Stimulated activated naive B cell treated with anti-CD40 and anti-IgM and Interleukin-4, amounts not matched to agents 10 μg/mL and 1 μg/mL and 100 μg/mL, for 72 hours (primary cell): ENCODE data around the gene CTDP1.
"Not testable (repeated sequence)": the region's sequence is repeated elsewhere in the genome, so short reads cannot be mapped to it uniquely, and the experiment has no call there.

Source experiments
- ATAC-seq, 2 donors: fragments of 150-1000 bp; cut with Tn5 transposase; replicated peaks; 2 replicates each; pipeline ENCODE4 v1.10.0; 2021; ENCODE audit warnings: moderate library complexity in 1 of 2
- DNase-seq: peaks from one replicate; pipeline ENCODE4 v3.0.0; 2021
- H3K27ac Mint-ChIP-seq: one replicate; pipeline ENCODE4 v1.8.0; 2022; ENCODE audit warnings: mild to moderate bottlenecking, mixed read lengths
- H3K27me3 Mint-ChIP-seq, 2 donors: one replicate each; pipeline ENCODE4 v1.8.0; 2022; ENCODE audit warnings: mixed read lengths in 2 of 2
- H3K36me3 Mint-ChIP-seq, 2 donors: one replicate each; pipeline ENCODE4 v1.8.0; 2022; ENCODE audit warnings: mixed read lengths in 2 of 2, mild to moderate bottlenecking in 1 of 2
- H3K4me1 Mint-ChIP-seq, 2 donors: one replicate each; pipeline ENCODE4 v1.8.0; 2022; ENCODE audit warnings: mixed read lengths in 2 of 2, mild to moderate bottlenecking in 1 of 2
- H3K4me3 Mint-ChIP-seq, 2 donors: one replicate each; pipeline ENCODE4 v1.8.0; 2022; ENCODE audit warnings: mild to moderate bottlenecking in 2 of 2, mixed read lengths in 2 of 2, moderate library complexity in 1 of 2
- H3K9me3 Mint-ChIP-seq, 2 donors: one replicate each; pipeline ENCODE4 v1.8.0; 2022; ENCODE audit warnings: mixed read lengths in 2 of 2, mild to moderate bottlenecking in 1 of 2

Gene CTDP1

DNA sequence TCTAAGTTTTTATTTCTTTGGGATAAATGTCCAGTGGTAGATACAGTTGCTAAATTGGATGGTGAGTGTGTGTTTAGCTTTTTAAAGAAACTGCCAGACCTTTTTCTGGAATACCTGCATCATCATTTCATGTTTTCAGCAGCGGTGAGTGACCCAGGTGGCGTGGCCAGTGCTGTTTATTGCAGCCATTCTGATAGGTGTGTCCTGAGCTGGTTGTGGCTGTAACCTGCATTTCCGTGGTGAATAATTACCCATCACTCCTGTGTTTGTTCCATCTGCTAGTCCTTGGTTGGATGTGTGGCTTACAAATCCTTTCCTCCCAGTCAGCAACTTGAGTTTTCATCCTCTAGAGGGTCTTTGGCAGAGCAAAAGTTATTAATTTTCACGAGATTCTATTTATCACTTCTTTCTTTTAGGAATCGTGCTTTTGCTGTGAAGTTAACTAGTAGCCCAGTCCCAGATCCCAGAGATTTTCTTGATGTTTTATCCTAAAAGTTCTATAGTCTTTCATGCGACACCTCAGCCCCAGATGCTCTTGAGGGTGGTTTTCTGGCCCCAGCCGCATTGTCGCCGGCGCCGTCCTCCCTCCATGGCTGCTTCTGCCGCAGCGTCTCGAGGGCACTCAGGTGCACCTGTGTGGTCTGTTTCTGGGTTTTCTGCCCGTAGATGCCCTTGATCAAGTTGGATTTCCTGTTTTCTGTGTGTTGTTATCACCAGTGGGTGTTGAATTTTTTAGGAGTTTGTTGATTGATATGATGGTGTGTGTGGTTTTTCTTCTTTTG, 44.9 kb downstream of the CTDP1 start:
- peak overlapping the region in 1 of 2 donors; percentile 48 for H3K4me3 Mint-ChIP-seq
- H3K36me3 Mint-ChIP-seq: peaks cover 67 to 87% of the 10 kb centered on the region in 2 donors
- peaks cover 0 to 6% of the 10 kb centered on the region in 2 donors for H3K4me1 Mint-ChIP-seq
- H3K27me3 Mint-ChIP-seq: no peaks in the 10 kb centered on the region
- no peaks in the 10 kb centered on the region for H3K9me3 Mint-ChIP-seq
- DNase-seq (no peak), ATAC-seq (no peak)
- peak overlapping the region; percentile 25 for H3K27ac Mint-ChIP-seq

DNA sequence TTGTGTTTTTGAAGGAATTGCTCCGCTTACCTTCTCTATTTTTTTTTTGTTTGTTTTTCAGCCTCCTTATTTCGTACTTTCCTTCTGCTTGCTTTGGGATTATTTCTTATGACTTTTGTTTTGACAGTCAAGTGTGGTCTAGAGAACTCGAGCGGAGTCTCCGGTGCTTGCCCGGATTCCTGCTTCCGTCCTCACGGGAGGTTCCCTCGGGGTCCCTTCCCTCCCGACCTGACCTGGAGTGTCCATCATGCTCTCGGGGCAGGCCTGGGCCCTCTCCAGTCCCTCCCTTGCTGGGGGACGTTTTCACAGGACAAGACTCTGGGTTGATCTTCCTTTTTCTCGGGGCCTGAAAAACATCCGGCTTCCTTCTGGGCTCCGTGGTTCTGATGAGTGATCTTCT, 45.9 kb downstream of the CTDP1 start:
- no peak overlapping the region for H3K4me3 Mint-ChIP-seq
- ATAC-seq (no peak), DNase-seq (no peak)
- peaks cover 0 to 6% of the 10 kb centered on the region in 2 donors for H3K4me1 Mint-ChIP-seq
- H3K9me3 Mint-ChIP-seq: no peaks in the 10 kb centered on the region
- H3K27ac Mint-ChIP-seq: no peak overlapping the region
- H3K27me3 Mint-ChIP-seq: no peaks in the 10 kb centered on the region
- peaks cover 71 to 87% of the 10 kb centered on the region in 2 donors for H3K36me3 Mint-ChIP-seq

DNA sequence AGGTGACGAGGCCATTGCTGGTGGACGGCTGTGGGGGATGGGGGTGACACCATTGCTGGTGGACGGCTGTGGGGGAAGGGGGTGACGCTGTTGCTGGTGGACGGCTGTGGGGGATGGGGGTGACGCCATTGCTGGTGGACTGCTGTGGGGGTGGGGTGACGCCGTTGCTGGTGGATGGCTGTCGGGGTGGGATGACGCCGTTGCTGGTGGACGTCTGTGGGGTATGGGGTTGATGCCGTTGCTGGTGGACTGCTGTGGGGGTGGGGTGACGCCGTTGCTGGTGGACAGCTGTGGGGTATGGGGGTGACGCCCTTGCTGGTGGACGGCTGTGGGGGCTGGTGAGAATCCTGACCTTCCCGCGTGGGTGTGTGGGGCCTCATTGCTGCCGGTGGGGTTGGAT, 47.1 kb downstream of the CTDP1 start:
- H3K4me1 Mint-ChIP-seq: peaks cover 0 to 6% of the 10 kb centered on the region in 2 donors
- H3K36me3 Mint-ChIP-seq: peaks cover 73 to 91% of the 10 kb centered on the region in 2 donors

DNA sequence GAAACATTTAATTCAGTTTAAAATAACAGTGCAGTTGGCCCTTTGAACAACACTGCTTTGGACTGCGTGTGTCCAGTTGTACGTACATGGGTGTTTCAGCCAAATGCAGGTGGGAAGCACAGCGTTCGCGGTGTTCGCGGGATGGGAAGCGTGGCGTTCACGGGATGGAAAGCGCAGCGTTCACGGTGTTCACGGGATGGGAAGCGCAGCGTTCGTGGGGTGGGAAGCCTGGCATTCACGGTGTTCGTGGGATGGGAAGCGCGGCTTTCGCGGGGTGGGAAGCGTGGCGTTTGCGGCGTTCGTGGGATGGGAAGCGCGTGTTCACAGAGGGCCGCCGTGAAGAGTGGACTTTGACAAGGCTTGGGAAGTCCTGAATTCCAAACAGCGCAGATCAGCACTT, 47.6 kb downstream of the CTDP1 start:
- Mint-ChIP-seq H3K27ac (no peak overlapping the region), H3K36me3 (peaks cover 77 to 95% of the 10 kb centered on the region in 2 donors), H3K4me1 (peaks cover 0 to 6% of the 10 kb centered on the region in 2 donors), H3K4me3 (no peak overlapping the region), H3K9me3 (peaks cover 0 to 5% of the 10 kb centered on the region in 2 donors), H3K27me3 (no peaks in the 10 kb centered on the region)
- DNase-seq (no peak), ATAC-seq (no peak)

More for the DNA sequence above, 47.1 kb downstream of the CTDP1 start:
- Mint-ChIP-seq H3K9me3 (peaks cover 0 to 3% of the 10 kb centered on the region in 2 donors), H3K27me3 (no peaks in the 10 kb centered on the region), H3K27ac (no peak overlapping the region), H3K4me3 (no peak overlapping the region)
- ATAC-seq: no peak
- DNase-seq: no peak

DNA sequence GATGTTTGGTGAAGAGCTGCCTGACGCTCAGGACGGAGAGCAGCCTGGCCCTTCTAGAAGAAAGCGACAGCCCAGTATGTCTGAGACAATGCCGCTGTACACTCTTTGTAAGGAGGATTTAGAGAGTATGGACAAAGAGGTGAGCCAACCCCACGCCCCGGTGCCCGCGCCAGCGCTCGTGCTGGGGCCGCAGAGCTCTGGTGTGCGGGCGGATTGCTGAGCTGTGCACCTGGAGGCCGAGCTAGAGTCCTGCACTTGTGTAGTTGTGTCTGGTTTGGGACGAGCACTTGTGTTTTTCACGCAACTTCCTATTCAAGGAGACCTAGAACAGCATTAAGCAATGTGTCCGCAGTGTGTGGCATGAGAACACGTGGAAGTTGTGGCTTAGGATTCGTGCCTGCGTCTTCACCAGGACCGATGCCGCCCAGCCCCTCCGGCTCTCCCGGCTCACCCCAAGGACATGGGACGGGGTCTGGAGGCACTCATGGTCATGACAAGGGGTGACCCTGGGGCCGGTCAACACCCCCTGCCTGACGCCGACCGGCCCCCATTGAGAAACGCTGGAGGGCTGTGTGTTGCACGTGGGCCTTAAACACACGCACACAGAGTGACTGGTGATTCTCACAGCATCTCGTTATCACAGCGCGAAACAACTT, 49.5 kb downstream of the CTDP1 start:
- Mint-ChIP-seq H3K27me3 (no peaks in the 10 kb centered on the region), H3K9me3 (peaks cover 0 to 5% of the 10 kb centered on the region in 2 donors), H3K27ac (no peak overlapping the region), H3K4me3 (no peak overlapping the region), H3K4me1 (peaks cover 0 to 8% of the 10 kb centered on the region in 2 donors), H3K36me3 (peaks cover 85 to 93% of the 10 kb centered on the region in 2 donors)
- ATAC-seq: no peak
- DNase-seq: no peak

DNA sequence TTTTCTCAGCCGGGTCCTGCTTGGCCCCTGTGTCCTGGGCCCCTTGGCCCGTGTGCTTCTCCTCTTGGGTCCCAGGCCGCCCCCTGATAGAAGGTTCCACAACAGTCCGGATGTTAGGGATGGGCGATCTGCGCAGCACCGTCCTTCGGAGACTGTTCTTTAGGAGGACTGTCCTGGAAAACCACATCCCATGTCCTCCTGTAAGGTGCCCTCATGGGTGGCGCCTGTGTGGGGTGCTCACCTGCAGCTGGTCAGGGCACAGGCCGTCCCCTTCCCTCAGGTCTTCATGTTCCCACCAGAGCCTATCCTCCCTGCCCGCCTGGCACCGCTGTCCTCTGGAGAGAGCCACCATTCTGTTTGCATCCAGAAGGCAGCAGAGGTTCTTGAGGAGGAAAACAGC, 50.0 kb downstream of the CTDP1 start:
- H3K4me1 Mint-ChIP-seq: peaks cover 0 to 8% of the 10 kb centered on the region in 2 donors
- no peak overlapping the region for H3K4me3 Mint-ChIP-seq
- no peaks in the 10 kb centered on the region for H3K27me3 Mint-ChIP-seq
- ATAC-seq: no peak
- no peak overlapping the region for H3K27ac Mint-ChIP-seq
- H3K9me3 Mint-ChIP-seq: peaks cover 0 to 5% of the 10 kb centered on the region in 2 donors
- DNase-seq: no peak
- H3K36me3 Mint-ChIP-seq: peaks cover 90 to 96% of the 10 kb centered on the region in 2 donors

DNA sequence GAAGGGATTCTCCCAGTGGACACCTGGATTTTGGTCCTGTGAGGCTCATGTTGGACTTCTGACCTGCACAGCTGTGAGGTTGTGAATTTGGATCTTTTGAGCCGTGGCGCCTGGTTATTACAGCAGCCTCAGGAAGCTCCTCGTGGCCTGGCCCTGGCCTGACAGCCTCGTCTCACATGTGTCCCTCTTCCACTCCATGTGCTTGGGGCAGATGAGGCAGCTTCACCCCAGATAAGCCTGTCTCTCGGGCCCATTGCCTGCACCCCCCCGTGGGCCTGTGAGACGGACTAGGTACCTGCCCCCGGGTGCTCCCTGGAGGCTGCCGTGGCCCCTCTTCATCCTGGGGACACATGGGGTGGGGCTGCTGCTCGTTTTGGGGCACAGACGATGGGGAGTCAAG, 51.2 kb downstream of the CTDP1 start:
- H3K27ac Mint-ChIP-seq: no peak overlapping the region
- H3K4me3 Mint-ChIP-seq: no peak overlapping the region
- no peak for DNase-seq
- H3K36me3 Mint-ChIP-seq: peaks cover 89 to 96% of the 10 kb centered on the region in 2 donors
- no peak for ATAC-seq
- no peaks in the 10 kb centered on the region for H3K27me3 Mint-ChIP-seq
- H3K9me3 Mint-ChIP-seq: peaks cover 0 to 5% of the 10 kb centered on the region in 2 donors
- H3K4me1 Mint-ChIP-seq: peaks cover 0 to 6% of the 10 kb centered on the region in 2 donors

DNA sequence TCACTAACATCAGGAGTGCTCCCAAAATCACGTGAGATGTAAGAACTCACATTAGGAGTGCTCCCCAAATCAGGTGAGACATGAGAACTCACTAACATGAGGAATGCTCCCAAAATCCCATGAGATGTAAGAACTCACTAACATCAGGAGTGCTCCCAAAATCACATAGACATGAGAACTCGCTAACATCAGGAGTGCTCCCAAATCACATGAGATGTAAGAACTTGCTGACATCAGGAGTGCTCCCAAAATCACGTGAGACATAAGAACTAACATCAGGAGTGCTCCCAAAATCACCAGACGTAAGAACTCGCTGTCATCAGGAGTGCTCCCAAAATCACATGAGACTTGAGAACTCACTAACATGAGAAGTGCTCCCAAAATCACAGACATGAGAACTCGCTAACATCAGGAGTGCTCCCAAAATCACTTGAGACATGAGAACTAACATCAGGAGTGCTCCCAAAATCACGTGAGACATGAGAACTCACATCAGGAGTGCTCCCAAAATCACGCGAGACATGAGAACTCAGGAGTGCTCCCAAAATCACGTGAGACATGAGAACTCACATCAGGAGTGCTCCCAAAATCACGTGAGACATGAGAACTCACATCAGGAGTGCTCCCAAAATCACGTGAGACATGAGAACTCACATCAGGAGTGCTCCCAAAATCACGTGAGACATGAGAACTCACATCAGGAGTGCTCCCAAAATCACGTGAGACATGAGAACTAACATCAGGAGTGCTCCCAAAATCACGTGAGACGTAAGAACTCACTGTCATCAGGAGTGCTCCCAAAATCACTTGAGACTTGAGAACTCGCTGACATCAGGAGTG, 52.5 kb downstream of the CTDP1 start:
- ATAC-seq, H3K27me3 Mint-ChIP-seq, H3K9me3 Mint-ChIP-seq, H3K4me1 Mint-ChIP-seq, DNase-seq, H3K4me3 Mint-ChIP-seq: not testable (repeated sequence)
- peaks cover 84 to 95% of the 10 kb centered on the region in 2 donors for H3K36me3 Mint-ChIP-seq
- peak overlapping the region; percentile 37 for H3K27ac Mint-ChIP-seq

DNA sequence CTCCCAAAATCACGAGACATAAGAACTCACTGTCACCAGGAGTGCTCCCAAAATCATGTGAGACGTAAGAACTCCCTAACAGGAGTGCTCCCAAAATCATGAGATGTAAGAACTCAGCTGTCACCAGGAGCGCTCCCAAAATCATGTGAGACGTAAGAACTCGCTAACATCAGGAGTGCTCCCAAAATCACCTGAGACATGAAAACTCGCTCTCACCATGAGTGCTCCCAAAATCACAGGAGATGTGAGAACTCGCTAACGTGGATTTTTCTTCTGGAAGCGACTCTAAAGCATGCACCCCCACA, 53.1 kb downstream of the CTDP1 start:
- Mint-ChIP-seq H3K27ac (no peak overlapping the region), H3K4me3 (no peak overlapping the region), H3K27me3 (no peaks in the 10 kb centered on the region), H3K36me3 (peaks cover 83 to 95% of the 10 kb centered on the region in 2 donors), H3K4me1 (peaks cover 0 to 1% of the 10 kb centered on the region in 2 donors), H3K9me3 (peaks cover 0 to 5% of the 10 kb centered on the region in 2 donors)
- DNase-seq: no peak
- no peak for ATAC-seq

DNA sequence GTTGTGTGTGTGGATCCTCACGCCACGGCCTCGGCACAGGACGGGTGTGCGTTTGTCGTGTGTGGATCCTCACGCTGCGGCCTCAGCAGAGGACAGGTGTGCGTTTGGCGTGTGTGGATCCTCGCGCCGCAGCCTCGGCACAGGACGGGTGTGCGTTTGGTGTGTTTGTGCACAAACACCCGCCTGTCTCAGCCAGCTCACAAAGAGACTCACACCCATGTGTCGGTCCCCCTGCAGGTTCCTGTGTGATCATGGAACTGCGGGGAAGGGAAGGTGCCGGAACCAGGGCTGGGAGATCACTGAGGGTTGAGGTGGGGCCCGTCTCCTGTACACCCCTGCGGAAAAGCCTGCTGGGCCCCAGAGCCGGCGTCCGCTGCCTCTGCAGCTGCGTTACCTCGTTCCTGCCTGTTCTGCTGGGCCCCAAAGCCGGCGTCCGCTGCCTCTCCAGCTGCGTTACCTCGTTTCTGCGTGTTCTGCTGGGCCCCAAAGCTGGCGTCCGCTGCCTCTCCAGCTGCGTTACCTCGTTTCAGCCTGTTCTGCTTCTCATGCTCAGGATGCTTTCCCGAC, 53.6 kb downstream of the CTDP1 start:
- Mint-ChIP-seq H3K36me3 (peaks cover 84 to 95% of the 10 kb centered on the region in 2 donors), H3K4me3 (no peak overlapping the region), H3K27ac (peak overlapping the region; percentile 93), H3K9me3 (peaks cover 0 to 5% of the 10 kb centered on the region in 2 donors), H3K27me3 (no peaks in the 10 kb centered on the region), H3K4me1 (peaks cover 0 to 1% of the 10 kb centered on the region in 2 donors)
- DNase-seq: no peak
- ATAC-seq: no peak

DNA sequence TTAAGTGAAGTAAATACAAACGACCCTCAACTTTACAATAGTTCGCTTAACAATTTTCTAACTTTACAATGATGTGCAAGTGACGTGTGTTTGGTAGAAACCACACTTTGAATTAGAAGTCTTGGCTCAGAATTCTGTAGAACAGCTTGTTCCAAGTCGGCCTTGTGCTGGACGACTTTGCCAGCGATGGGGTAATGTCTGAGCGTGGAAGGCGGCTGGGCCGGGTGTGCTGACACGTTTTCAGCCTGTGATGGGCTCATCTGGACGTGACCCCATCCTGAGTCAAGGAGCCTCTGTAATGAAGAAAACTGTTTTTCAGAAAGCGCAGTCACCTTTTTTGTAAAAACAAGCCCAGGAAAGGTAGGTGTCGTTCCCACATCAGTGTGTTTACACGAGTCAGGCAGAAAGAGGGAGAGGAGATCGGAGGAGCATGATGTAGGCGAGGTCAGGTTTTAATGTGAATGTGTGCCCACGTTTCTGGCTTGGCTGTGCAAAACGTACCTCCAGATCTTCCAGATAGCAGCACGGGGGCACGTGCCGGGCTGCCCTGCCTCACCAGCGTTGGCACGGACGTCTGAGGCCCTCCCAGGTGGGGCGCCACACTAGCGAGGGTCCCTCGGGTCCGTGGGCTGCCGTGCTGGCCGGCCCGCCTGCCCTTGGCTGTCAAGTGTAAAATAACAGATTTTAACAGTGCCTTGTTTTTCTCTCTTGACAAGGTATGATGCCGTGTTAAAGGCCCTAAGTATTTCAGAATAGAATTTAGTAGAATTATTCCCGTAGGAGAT, 54.6 kb downstream of the CTDP1 start:
- H3K27me3 Mint-ChIP-seq: no peaks in the 10 kb centered on the region
- ATAC-seq (no peak), DNase-seq (no peak)
- peaks cover 0 to 5% of the 10 kb centered on the region in 2 donors for H3K9me3 Mint-ChIP-seq
- peaks cover 0 to 1% of the 10 kb centered on the region in 2 donors for H3K4me1 Mint-ChIP-seq
- H3K4me3 Mint-ChIP-seq: no peak overlapping the region
- no peak overlapping the region for H3K27ac Mint-ChIP-seq
- H3K36me3 Mint-ChIP-seq: peaks cover 81 to 92% of the 10 kb centered on the region in 2 donors

DNA sequence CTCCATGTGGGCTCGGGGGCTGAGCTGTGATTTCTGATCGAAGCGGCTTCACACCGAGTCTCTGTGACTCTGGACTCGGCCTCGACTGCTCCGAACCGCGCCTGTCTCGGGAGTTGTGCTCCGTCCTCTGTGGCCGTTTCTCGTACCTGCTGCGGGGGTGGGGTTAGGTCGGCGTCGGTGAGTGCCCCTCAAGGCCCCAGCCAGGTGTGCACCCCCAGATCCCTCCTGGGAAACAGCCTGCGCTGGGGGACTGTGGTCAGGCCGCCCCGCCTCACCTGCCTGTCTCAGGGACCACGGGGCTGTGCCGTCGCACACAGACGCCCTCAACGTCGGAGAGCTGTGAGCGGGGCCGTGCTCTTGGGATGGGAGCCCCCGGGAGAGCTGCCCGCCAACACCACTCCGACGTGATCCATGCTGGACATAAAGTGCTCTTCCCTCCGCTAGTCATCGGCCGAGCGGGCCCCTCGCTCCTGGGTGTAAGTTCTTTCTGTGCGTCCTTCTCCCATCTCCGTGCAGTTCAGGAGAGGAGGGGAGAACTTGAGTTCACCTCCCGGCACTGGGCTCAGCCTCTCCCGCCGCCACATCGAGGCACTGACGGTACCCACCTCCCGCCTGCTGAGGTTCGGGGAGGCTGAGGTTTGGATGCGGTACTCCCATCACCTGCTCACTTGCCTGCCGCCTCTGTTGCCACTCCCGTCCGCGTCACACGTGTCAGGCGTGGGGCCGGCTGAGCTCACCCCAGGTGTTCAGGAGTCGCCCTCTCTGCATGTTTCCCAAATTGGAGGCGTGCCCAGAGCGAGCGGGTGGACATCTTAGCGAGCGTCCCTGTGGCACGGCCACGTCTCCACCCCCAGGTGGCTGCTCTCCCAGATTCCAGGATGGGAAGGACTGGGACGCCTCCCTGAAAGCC, 55.7 kb downstream of the CTDP1 start:
- no peak for DNase-seq
- ATAC-seq: no peak
- no peak overlapping the region for H3K4me3 Mint-ChIP-seq
- no peak overlapping the region for H3K27ac Mint-ChIP-seq
- peaks cover 75 to 86% of the 10 kb centered on the region in 2 donors for H3K36me3 Mint-ChIP-seq
- peaks cover 0 to 1% of the 10 kb centered on the region in 2 donors for H3K4me1 Mint-ChIP-seq
- no peaks in the 10 kb centered on the region for H3K27me3 Mint-ChIP-seq
- peaks cover 0 to 5% of the 10 kb centered on the region in 2 donors for H3K9me3 Mint-ChIP-seq

DNA sequence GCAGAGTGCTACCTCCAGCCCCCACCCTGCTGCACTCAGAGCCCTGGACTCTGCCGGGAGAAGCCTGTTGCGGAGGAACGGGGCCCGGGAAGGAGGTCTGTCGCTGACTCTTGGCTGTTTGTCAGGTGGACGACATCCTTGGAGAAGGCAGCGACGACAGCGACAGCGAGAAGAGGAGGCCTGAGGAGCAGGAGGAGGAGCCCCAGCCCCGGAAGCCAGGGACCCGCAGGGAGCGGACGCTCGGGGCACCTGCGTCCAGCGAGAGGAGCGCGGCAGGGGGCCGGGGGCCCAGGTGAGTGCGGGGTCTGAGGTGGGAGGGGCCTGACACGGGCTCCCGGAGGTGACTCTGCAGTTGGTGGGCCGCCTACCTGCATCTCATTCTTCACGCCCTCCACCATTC, 56.6 kb downstream of the CTDP1 start:
- Mint-ChIP-seq H3K36me3 (peaks cover 75 to 86% of the 10 kb centered on the region in 2 donors), H3K27me3 (no peaks in the 10 kb centered on the region), H3K9me3 (peaks cover 0 to 2% of the 10 kb centered on the region in 2 donors), H3K4me1 (peaks cover 0 to 1% of the 10 kb centered on the region in 2 donors), H3K27ac (no peak overlapping the region), H3K4me3 (no peak overlapping the region)
- ATAC-seq (no peak), DNase-seq (no peak)
